Smooth muscle cell (in vitro differentiated cells): ENCODE measurements around the gene STK32C. TPM values are rescaled to one million over a fixed set of nuclear protein-coding genes. Genes with fewer than 3 reads are reported as not detected.

ENCODE experiments used
- DNase-seq: peaks from one replicate; lab custom pipeline; 2025; ENCODE audit not compliant: unreplicated experiment; lab: John Stamatoyannopoulos, UW
- H2AFZ ChIP-seq: fragments of 200-600 bp; sonication (generic); 2 replicates; pipeline ENCODE4 v1.6.0; 2016; ENCODE audit warnings: antibody characterized with exemption, low read depth, mild to moderate bottlenecking
- H3F3A ChIP-seq: fragments of 200-600 bp; sonication (generic); 2 replicates; pipeline ENCODE4 v1.6.0; 2017; ENCODE audit warnings: antibody characterized with exemption, low read depth
- H3K27ac ChIP-seq: fragments of 200-600 bp; sonication (generic); 2 replicates; pipeline ENCODE4 v1.5.1; 2016; ENCODE audit warnings: low read depth, mild to moderate bottlenecking
- H3K27me3 ChIP-seq: fragments of 200-600 bp; sonication (generic); 2 replicates; pipeline ENCODE4 v1.6.1; 2016; ENCODE audit warnings: low read depth, mild to moderate bottlenecking
- H3K36me3 ChIP-seq: fragments of 200-600 bp; sonication (generic); 2 replicates; pipeline ENCODE4 v1.5.1; 2016; ENCODE audit warnings: low read depth
- H3K4me1 ChIP-seq: fragments of 200-600 bp; sonication (generic); 2 replicates; pipeline ENCODE4 v1.5.1; 2016; ENCODE audit warnings: low read depth
- H3K4me2 ChIP-seq: fragments of 200-600 bp; sonication (generic); 2 replicates; pipeline ENCODE4 v1.6.0; 2016; ENCODE audit warnings: mild to moderate bottlenecking
- H3K4me3 ChIP-seq: fragments of 200-600 bp; sonication (generic); 2 replicates; pipeline ENCODE4 v1.5.1; 2016; ENCODE audit warnings: mild to moderate bottlenecking
- H3K79me2 ChIP-seq: fragments of 200-600 bp; sonication (generic); 2 replicates; pipeline ENCODE4 v1.6.0; 2016; ENCODE audit warnings: low read depth, mild to moderate bottlenecking
- H3K9ac ChIP-seq: fragments of 200-600 bp; sonication (generic); 2 replicates; pipeline ENCODE4 v1.6.0; 2016; ENCODE audit warnings: low read depth
- H3K9me3 ChIP-seq: fragments of 200-600 bp; sonication (generic); replicated peaks from 2 replicates; pipeline ENCODE4 v1.5.1; 2016; ENCODE audit warnings: low read depth
- H4K20me1 ChIP-seq: fragments of 200-600 bp; sonication (generic); 2 replicates; pipeline ENCODE4 v1.6.0; 2016; ENCODE audit warnings: low read depth
- WGBS: methylation state at CpG from one replicate; pipeline ENCODE4 v1.1.7; 2016; ENCODE audit warnings: low lambda C conversion rate; 5-methylcytosine and 5-hydroxymethylcytosine counted together
- polyA plus RNA-seq: library from polyadenylated mRNA; unstranded; fragments of >200 nt; fragmentation: Nextera tagmentation; extraction: Ambion mirVana; gene quantifications from 2 replicates; pipeline ENCODE4 v1.2.1, GENCODE V29; 2016
- total RNA-seq: library from RNA; depleted of rRNA; stranded (reverse); fragments of >200 nt; gene quantifications from 2 replicates; pipeline ENCODE4 v1.2.3, GENCODE V29; 2014
- TF ChIP-seq, protein P1 (sequence below): fragments of 200-600 bp; sonication (generic); IDR thresholded peaks from 2 replicates; pipeline ENCODE4 v1.5.1; 2017; ENCODE audit warnings: borderline replicate concordance, mild to moderate bottlenecking, antibody characterized with exemption; ENCODE audit not compliant: insufficient read depth, poor library complexity, severe bottlenecking

The STK32C gene
- total RNA-seq (1.4 and 2.3 TPM in 2 replicates), polyA plus RNA-seq (9.2 and 13.2 TPM in 2 replicates)

DNA sequence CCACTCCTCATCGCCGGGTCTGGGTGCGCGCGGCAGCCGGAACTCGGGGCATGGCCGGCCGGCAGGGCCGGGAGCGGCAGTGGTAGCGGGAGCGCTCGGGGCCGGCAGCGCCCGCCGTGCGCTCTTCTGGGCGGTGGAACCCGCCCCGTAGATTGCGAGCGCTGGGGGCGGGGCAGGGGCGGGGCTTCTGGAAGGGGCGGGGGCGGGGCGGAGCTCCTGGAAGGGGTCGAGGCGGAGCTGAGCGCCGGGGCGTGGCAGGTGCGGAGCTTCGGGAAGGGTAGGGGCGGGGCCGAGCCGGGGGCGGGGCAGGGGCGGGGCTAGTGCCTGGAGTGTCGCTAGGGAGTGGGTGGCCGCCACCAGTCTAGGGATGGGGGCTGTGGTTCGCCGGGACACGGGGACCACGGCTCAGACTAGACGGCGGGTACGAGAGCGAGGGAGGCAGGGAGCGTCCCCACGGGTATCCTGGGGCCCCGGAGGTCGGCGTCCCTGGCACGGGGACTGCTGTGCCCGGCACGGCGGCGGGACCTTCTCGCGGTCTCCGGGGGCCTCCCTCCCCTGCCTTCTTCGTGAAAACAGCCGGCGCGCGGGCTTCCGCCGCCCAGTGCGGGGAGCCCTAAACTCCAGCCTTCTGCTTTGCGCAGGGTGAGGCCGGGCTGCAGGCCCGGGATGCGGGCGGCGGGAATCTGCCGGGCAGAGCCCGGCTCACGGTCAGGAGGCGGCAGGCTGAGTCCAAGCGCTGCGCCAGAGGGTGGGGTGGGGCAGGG, at the start of gene STK32C:
STK32C (minus strand) TSS at position 128 of the 764 bp plus-strand sequence; CDS start at position 11, 117 bp downstream.
- Histone ChIP-seq H3K27ac (no peak within 1 kb of the TSS), H3K9me3 (no peaks in the 10 kb centered on the region), H3F3A (no peaks in the 10 kb centered on the region), H3K4me1 (peaks cover 7% of the 10 kb centered on the region), H3K36me3 (no peaks in the 10 kb centered on the region), H3K27me3 (peaks cover 25% of the 10 kb centered on the region), H3K79me2 (no peaks in the 10 kb centered on the region), H2AFZ (peak within 1 kb of the TSS; percentile 96), H4K20me1 (no peaks in the 10 kb centered on the region), H3K4me2 (peak within 1 kb of the TSS; percentile 98), H3K9ac (no peak within 1 kb of the TSS), H3K4me3 (peak within 1 kb of the TSS; percentile 87)
- under 1% methylated on average over 31 of the region's 84 CpGs for WGBS
- TF ChIP-seq, protein P1, sequence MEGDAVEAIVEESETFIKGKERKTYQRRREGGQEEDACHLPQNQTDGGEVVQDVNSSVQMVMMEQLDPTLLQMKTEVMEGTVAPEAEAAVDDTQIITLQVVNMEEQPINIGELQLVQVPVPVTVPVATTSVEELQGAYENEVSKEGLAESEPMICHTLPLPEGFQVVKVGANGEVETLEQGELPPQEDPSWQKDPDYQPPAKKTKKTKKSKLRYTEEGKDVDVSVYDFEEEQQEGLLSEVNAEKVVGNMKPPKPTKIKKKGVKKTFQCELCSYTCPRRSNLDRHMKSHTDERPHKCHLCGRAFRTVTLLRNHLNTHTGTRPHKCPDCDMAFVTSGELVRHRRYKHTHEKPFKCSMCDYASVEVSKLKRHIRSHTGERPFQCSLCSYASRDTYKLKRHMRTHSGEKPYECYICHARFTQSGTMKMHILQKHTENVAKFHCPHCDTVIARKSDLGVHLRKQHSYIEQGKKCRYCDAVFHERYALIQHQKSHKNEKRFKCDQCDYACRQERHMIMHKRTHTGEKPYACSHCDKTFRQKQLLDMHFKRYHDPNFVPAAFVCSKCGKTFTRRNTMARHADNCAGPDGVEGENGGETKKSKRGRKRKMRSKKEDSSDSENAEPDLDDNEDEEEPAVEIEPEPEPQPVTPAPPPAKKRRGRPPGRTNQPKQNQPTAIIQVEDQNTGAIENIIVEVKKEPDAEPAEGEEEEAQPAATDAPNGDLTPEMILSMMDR: no peak
- DNase-seq: peak; percentile 91

DNA sequence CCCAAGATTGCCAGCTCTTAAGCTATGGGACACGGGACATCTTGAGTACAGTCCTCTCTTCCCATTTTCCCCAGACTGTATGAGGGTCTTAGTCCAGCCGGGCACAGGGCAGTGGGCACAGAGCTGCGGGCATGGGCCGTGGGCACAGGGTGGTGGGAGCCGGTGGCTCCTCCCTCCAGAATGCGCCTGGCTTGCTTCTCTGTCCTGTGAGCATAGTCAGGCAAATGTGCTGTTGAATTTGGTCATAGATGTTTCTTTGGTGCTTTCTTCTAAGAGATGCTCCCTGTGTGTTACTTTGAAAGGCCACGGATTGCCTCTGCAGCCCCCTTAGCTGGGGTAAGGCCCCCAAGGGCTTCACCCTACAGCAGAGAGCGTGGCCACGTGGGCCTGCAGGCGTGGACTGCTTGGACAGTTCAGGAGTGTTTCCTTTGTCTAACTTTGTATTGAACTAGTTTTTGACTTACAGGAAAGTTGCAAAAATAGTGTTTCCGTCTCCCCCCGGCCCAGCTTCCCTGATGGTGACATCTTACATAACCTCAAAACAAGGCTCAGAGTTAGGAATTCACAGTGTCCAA, 49.0 kb upstream of the STK32C start:
- no peaks in the 10 kb centered on the region for H3K9me3 ChIP-seq
- no peak overlapping the region for H3K27ac ChIP-seq
- no peak overlapping the region for H2AFZ ChIP-seq
- no peaks in the 10 kb centered on the region for H3F3A ChIP-seq
- no peaks in the 10 kb centered on the region for H3K27me3 ChIP-seq
- H3K79me2 ChIP-seq: no peaks in the 10 kb centered on the region
- H3K36me3 ChIP-seq: no peaks in the 10 kb centered on the region
- DNase-seq: no peak
- WGBS: 91% methylated on average over 12 of the region's 12 CpGs
- no peak overlapping the region for H3K9ac ChIP-seq
- no peaks in the 10 kb centered on the region for H4K20me1 ChIP-seq
- no peak overlapping the region for H3K4me3 ChIP-seq
- TF ChIP-seq, protein P1: no peak
- H3K4me1 ChIP-seq: no peaks in the 10 kb centered on the region
- H3K4me2 ChIP-seq: no peak overlapping the region

DNA sequence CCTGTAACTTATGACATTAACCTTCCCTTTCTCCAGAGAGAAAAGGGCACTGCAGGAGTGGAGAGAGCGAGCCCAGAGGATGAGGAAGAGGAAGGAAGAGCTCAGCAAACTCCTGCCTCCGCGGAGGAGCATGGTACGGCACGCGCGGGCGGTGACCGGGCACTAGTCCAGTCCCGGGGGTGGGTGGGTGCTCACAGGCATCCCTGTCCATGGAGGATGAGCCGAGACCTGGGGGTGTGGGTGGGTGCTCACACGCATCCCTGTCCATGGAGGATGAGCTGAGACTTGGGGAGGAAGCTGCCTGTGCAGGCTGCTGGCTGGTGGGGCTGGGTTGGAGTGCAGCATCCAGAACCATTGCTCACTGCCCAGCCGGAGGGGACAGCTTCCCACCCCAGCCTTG, 48.0 kb upstream of the STK32C start:
- Histone ChIP-seq H2AFZ (no peak overlapping the region), H3K36me3 (no peaks in the 10 kb centered on the region), H3F3A (no peaks in the 10 kb centered on the region), H3K79me2 (no peaks in the 10 kb centered on the region), H3K27ac (no peak overlapping the region), H4K20me1 (no peaks in the 10 kb centered on the region), H3K9ac (no peak overlapping the region), H3K9me3 (no peaks in the 10 kb centered on the region), H3K4me1 (no peaks in the 10 kb centered on the region), H3K27me3 (no peaks in the 10 kb centered on the region), H3K4me3 (no peak overlapping the region), H3K4me2 (no peak overlapping the region)
- DNase-seq: no peak
- 96% methylated on average over 11 of the region's 13 CpGs for WGBS
- TF ChIP-seq, protein P1: no peak
